Amniotic epithelial cell (primary cell): ENCODE results near the gene SPRYD3.
"Not testable (repeated sequence)": the region's sequence is repeated elsewhere in the genome, so short reads cannot be mapped to it uniquely, and the experiment has no call there.

Experiments used
- DNase-seq: peaks from one replicate; pipeline ENCODE4 v3.0.0-alpha.2; 2010; ENCODE audit warnings: low read depth

Gene SPRYD3

DNA sequence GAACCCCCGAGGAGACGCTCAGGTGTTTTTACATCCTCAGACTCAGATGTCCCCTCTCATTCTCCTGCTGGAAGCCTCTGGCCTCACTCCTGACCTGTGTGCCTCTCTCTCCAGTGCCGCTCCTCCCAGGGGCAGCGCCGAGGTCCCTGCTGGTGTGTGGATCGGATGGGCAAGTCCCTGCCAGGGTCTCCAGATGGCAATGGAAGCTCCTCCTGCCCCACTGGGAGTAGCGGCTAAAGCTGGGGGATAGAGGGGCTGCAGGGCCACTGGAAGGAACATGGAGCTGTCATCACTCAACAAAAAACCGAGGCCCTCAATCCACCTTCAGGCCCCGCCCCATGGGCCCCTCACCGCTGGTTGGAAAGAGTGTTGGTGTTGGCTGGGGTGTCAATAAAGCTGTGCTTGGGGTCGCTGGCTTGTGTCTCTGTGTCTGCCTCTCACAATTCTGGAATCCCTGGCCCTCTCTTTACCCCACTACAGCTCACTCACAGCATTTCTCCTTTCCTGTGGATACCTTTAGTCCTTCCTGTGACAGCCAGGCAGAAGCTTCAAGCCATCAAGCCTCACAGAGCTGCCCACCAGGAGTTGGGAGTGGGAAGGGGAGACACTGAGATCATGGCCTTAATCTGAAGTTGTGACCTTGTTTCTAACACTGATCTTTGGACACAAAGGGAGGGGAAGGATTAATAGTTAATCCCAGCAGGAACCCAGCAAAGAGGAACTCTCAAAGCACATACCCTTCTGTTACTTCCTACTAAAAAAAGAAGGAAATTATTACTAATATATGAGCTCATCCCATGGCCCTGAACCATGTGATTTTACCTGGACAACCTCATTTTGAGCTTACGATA is 23.0 kb upstream of the SPRYD3 start:
- DNase-seq: no peak

DNA sequence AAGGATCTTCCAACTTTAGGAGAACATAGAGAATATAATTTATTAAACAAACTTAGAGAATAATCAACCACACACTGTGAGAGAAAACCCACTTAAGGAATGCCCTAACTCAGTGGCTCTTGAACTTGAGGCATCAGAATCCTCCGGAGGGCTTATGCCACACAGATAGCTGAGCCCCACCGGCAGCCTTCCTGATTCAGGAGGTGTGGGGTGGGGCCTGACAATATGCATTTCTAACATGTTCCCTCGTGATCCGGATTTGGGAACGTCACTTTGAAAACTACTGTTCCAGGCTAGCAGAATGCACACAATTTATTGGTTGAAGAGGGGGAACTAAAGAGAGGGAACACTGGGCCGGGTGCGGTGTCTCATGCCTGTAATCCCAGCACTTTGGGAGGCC is 22.1 kb upstream of the SPRYD3 start:
- DNase-seq: no peak

DNA sequence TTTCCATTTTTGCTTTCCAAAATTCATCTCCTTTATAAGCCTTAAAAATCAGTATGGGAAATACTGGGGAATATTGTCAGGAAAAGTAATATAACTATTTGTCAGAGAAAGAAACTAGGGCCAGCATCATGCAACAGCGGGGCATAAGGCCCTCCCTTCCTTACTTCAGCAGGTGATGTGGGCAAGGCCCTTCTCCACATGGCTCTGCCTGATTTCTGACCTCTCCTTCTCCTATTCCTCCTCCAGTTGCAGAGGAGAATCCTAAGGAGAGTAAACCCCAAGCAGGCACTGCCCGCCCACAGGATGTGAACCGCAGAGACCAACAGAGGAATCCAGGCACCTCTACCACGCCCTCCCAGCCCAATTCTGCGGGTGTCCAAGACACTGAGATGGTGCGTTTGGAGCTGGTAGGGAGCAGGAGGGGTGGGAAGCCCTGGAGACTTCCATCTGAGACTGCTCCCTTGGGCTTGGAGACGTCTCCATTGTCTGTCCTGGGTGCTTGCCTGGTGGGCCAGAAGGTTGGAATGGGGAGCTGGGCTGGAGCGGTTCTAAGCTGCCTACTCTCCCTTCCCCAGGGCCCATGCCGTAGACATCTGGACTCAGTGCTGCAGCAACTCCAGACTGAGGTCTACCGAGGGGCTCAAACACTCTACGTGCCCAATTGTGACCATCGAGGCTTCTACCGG is 21.4 kb upstream of the SPRYD3 start:
- DNase-seq: no peak

DNA sequence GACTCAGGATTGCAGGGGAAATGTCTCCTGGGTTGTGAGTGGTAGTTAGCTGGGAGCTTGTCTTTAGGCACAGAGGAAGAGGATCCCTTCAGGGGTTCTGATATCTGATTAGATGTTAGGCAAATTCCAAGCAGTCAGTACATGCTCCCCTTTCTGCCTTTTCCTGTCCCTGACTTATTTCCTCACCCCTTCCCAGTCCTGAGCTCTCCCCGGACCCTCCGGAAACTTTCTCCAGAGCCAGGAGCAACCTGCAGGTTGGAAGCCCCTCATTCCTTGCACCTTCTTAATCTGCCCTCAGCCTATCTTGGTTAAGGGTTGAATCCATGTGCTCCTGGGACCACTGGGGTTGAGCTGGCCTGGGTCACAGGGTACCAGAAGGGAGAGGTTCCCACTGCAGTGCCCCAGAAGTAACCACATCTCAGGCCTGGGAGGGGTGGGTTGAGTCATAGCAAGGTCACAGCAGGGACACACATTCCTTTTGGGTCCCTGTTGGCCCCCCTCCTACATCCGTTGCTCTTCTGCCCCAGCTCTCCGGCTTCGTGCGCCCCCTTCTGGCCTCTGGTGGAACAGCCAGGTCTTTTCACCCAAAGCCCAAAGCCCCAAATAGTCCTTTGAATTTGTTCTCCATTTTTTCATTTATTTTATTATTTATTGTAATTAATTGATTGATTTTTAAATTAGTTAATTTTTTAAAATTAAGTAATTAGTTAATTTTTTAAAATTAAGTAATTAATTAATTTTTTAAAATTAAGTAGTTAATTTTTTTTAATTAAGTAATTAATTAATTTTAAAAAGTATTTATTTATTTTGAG is 20.1 kb upstream of the SPRYD3 start:
- DNase-seq: peak; percentile 86

DNA sequence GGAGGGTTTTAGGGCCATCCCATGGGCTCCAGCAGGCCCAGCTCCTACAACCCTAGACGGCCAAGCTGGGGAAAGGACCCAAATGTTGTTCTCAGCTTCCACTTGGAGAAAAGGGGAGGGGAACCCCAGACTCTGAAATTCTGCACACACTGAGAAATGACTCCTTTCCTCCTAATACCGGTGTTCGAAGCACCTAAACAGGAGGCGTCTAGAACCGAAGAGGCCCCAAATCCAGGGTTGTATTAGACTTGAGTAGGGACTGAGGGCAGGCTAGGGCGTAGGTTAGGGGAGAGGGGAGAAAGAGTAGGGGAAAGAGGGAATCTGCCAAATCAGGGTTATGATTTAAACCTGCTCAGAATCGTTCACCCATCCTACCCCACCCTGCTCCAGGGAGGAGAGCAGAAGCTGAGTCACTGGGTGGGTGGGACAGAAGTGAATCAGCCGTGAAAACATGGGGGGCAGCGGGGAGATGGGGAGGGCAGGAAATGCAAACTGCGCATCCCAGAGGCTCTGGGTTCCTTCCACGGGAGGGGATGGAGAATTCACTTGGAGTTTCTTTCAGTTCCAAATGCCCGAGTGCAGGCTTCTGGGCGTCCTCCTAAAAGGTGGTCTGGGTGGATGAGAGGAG is 19.3 kb upstream of the SPRYD3 start:
- peak; percentile 45 for DNase-seq

DNA sequence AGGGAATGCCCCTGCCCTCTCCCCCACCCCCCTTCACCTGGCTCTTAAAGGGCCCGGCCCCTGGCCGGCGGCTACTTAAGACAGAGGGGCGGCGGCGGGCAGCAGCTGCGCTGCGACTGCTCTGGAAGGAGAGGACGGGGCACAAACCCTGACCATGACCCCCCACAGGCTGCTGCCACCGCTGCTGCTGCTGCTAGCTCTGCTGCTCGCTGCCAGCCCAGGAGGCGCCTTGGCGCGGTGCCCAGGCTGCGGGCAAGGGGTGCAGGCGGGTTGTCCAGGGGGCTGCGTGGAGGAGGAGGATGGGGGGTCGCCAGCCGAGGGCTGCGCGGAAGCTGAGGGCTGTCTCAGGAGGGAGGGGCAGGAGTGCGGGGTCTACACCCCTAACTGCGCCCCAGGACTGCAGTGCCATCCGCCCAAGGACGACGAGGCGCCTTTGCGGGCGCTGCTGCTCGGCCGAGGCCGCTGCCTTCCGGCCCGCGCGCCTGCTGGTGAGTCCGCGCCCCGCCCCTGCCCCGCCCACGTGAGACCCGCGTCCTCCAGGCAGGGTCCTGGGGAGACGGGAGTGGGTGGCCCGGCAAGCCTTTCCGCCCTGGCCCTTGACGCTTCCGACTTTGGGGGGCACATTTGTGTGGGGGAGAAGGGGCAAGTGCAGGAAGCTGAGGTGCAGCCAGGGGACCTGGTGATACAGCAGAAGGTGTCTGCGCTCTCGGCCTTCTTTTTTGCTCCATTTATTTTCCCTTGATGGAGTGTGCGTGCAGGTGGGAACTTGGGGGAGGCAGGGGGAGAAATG is 18.6 kb upstream of the SPRYD3 start, which contains the start of gene IGFBP6:
IGFBP6 (plus strand) TSS at position 104 of the 790 bp plus-strand sequence; CDS start at position 155, 51 bp downstream.
- peak; percentile 20 for DNase-seq

DNA sequence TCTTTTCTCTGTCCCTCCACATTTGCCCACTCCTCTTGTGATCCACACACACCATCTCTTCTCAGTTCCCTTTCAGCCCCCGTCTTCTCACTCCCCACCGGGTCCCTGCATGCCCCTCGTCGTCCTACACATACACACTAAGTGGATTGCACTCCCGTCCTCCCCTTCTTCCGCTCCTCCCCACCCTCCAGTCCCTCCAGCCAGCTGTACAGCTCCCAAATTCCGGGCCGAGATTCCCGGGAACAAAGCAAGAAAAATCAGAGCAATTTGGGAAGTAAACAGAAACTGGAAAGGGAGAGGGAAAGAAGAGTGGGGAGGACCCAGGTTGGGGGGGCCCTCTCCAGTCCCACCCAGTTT is 18.0 kb upstream of the SPRYD3 start:
- DNase-seq: no peak

DNA sequence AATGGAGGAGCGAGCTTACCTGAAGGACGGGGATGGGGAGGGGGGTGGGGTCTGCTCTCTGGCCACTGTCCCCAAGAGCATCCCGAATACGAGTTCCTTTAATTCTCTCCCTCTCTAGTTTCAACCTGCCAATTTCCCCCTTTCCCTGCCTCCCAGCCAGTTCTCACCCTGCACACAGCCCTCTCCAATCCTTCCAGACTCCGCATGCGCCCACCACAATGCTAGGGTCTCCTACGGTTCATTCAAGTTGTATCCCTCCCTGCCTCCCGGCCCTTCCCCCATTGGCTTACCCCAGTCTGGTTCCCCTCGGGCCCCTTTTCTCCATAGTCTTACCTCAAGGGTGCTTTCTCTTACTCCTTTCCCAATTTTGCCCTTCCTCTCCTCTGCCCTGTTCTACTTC is 17.6 kb upstream of the SPRYD3 start:
- DNase-seq: no peak

DNA sequence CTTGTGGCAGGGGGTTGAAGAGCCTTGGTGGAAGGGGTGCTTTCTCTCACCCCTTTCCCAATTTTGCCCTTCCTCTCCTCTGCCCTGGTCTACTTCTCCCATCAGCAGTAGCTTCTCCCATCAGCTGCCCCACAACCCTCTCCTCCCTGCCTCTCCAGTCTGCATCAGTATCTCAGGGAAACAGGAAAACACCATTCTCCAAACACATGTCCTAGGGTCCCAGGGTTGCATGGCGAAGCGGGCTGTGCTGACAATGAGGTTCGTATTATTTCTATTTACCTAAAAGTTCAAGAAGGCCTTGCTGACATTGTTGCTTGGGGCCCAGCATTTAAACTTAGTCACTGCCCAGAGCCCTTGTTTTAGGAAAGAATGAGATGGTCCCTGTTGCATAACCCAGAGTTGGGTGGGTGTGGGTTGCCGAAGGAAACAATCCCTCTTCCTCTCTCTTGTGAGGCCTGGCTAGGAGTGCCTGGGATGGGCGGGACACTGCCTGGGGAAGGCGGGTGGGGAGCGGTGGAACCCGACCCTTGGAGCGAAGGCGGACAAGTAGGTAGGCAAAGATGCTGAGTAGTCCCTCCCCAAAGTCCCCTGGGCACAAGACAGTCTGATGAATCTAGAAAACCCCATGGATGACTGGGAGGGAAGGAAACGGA is 17.0 kb upstream of the SPRYD3 start:
- no peak for DNase-seq

DNA sequence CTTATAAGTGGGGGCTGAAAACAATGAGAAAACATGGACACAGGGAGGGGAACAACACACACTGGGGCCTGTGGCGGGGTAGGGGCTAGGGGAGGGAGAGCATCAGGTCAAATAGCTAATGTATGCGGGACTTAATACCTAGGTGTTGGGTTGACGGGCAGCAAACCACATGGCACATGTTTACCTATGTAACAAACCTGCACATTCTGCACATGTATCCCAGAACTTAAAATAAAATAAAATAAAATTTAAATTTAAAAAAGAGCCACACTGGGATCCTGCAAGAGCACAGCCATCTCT is 16.4 kb upstream of the SPRYD3 start:
- not testable (repeated sequence) for DNase-seq

DNA sequence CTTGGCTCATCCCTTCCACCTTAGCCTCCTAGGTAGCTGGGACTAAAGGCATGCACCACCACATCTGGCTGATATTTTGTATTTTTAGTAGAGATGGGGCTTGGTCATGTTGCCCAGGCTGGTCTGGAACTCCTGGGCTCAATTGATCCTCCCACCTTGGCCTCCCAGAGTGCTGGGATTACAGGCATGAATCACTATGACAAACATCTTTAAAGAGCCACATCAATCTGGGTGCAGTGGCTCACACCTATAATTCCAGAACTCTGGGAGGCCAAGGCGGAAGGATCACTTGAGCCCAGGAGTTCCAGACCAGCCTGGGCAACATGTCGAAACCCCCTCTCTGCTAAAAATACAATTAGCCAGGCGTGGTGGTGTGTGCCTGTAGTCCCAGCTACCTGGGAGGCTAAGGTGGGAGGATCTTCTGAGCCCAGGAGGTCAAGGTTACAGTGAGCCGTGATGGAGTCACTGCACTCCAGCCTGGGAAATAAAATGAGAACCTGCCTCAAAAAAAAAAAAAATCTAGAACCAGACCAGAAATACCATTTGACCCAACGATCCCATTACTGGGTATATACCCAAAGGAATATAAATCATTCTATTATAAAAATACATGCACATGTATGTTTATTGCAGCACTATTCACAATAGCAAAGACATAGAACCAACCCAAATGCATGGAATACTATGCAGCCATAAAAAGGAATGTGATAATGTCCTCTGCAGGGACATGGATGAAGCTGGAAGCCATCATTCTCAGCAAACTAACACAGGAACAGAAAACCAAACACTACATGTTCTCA is 15.8 kb upstream of the SPRYD3 start:
- DNase-seq: not testable (repeated sequence)

DNA sequence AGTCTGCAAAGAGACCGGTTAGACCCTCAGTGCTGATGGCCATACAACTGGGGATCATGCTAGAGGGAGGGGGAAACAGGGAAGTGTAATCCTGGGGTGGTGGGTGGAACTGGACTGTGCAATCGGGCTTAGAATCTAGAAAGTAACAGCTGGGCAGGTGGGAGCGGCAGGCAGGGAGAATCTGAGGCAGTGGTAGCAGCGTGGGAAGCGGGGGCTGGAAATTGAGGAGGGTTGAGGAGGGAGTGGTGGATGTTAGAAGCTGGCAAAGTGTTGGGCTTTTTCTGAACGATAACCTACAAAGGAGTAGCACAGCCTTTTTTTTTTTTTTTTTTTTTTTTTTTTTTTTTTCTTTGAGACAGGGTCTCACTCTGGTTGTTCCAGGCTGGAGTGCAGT is 15.2 kb upstream of the SPRYD3 start:
- DNase-seq: no peak

DNA sequence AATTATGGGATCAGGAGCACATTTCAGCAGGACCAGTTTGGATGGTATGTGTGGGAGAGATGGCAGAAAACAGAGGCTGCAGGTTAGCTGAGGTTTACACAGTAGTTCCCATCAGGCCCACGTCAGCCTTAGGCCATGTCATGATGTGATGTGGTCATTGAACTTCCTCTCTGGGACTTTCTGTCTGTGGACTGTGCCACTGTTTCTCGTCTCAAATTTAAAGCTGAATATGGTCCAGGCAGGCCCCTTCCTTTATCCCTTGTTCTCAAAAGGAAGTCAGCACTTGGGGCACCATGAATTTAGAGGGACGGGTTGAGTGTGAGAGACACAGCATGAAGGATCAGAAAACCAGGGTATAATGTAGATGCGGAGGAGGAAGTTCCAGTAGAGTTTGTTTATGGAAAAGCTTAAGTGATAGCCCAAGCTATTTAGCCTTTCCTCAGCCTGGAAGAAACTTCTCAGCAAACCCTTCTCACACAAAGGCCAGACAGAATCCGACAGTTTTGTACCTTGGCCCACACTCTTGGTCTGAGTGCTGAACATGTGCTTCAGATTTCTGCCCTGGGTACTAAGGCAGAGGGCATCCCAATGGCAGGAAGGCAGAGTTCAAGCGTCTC is 14.7 kb upstream of the SPRYD3 start:
- peak; percentile 43 for DNase-seq

DNA sequence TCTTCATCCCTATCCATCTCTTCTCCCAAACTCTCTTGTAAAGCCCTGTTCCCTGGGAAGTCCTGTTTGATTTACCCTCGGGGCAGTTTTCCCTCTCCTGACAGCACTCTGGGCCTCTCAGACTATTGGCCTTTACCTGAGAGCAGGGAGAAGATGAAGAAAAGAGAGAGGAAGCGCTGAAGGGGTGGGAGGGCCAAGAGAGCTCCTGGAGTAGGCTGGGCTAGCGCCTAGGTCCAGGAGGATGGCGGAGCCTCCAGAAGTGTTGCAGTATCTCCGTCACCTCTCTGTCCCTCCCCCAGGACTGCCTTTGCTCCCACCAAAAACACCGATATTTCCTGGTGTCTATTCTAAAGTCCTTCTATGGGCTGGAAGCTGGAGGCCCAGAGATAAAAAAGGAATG is 12.6 kb upstream of the SPRYD3 start:
- DNase-seq: no peak

DNA sequence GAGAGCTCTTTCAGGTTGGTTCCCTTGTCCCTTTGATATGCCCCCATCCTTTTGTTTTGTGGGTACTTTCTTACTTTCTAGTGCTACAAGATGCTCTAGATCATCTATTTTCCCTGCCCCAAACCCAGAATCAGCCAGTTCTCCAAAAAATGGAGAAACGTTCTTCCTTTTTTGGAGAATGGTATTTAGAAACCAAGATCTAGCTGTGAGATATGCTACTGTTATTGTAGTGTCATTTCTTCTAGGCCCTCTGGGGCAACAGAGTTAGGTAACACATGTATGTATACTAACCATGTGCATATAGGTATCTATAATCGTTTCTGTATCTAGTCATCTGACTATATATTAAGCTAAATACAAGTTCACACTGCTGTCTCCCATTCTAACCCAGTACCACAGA is 11.4 kb upstream of the SPRYD3 start:
- DNase-seq: no peak

DNA sequence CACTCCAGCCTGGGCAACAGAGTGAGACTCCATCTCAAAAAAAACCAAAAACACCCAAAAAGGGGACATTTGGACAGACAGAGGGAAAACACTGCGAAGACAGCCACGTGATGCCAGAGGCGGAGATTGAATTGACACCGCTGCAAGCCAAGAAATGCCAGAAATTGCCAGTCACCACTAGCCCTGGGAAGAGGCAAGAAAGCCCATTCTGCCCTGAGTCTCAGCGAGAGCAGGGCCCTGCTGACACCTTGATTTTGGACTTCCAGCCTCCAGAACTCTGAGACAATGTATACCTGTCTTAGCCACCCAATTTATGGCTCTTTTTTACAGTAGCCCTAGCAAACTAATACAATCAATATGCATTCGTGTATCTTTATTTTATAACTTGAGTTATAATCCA is 10.9 kb upstream of the SPRYD3 start:
- no peak for DNase-seq

DNA sequence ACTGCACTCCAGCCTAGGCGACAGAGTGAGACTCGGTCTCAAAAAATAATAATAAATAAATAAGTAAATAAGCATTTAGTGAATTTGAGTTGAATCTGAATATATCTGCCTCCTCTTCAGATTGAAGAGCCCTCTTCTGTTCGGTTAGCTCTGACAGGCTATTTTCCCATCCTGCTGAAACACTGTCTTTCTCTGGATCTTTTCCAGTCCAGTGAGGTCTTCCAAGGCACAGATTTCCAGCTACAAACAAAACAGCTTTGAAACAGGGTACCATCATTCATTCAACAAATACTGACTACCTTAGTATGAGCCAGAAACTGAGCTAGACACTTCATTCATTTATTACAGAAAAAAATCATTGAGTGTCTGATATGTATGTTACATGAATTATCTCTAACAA is 7.2 kb upstream of the SPRYD3 start:
- DNase-seq: no peak

DNA sequence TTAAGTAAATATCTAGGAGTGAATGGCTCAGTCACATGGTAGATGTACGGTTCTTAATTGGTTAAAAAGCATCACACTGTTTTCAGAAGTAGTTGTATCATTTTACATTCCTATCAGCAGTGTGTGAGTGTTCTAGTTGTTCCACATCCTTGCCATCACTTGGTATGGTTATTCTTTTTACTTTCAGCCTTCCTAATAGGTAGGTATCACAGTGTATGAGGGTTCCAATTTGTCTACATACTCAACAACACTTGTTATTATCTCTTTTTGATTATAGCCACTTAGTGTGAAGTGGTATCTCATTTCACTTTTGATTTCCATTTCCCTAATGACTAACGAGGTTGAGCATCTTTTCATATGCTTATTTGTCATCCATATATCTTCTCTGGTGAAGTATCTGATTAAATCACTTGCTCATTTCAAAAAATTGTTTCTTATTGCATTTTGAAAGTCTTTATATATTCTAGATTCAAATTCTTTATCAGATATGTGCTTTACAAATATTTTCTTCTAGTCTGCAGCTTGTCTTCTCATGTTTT is 3.5 kb upstream of the SPRYD3 start:
- DNase-seq: no peak

DNA sequence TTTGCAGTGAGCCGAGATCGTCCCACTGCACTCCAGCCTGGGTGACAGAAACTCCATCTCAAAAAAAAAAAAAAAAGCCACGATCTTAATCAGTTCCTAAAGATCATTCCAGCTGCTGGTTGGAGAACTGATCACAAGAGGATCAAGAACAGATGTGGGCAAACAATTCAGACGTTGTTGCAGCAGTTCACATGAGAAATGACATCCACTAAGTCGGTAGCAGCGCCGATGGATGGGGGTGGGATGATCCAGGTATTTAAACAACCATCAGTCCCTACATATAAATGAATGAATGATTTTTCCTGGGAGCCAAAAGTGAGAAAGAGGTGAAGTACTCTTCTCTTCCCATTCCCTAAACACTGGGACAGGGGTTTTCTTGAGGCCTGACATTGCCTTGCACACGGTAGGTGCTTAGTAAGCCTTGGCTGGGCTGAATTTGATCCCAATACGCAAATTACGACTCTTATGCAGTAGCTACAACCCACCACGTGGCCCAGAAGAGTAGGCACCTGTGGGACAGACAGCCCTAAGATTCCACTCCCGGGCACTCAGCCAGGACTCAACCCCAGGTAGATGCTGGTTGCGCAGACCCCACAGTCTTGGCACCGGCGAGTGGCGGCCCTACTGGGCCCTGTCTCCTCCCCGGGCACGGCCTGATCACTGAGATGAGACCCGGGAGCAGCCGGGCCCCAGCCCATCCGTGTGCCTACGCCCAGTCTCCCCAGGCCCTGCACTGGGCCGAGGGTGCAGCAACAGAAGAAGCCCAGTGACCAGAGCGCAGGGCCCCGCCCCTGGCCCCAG is 565 bp downstream of the SPRYD3 start:
- no peak for DNase-seq
